SU-DHL-6 (cell line): ENCODE measurements around the gene CAPN8.

Source experiments
- EZH2phosphoT487 ChIP-seq: fragments of 200-600 bp; sonication (generic), shearing (Covaris generic); conservative IDR thresholded peaks from 2 replicates; pipeline ENCODE4 v1.6.1; 2018; ENCODE audit warnings: mild to moderate bottlenecking, antibody characterized with exemption, low read length, moderate library complexity, mixed read lengths
- TF ChIP-seq, protein P1 (sequence below): fragments of 200-600 bp; sonication (generic); IDR thresholded peaks from one replicate; pipeline ENCODE4 v1.5.1; 2017; ENCODE audit warnings: antibody characterized with exemption, mild to moderate bottlenecking, low read length, moderate library complexity; ENCODE audit not compliant: insufficient read depth, poor library complexity, severe bottlenecking

DNA sequence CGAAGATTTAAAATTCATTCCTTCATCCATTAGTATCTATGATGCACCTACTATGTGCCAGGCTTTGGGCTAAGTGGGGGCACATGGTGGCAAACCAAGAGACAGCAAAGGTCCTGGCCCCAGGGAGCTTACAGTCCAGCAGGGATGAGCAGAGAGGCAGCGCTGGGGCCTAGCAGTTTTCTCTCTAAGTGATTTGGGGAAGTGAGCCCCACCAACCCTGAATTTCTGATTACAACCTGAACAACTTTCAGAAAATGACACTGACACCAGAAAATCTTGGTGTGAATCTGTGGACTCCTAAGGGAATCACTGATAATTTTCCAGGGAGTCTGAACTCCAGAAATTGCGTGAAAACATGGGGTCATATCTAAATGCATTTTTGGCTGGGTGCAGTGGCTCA is 111.5 kb downstream of the CAPN8 start:
- TF ChIP-seq, protein P1, sequence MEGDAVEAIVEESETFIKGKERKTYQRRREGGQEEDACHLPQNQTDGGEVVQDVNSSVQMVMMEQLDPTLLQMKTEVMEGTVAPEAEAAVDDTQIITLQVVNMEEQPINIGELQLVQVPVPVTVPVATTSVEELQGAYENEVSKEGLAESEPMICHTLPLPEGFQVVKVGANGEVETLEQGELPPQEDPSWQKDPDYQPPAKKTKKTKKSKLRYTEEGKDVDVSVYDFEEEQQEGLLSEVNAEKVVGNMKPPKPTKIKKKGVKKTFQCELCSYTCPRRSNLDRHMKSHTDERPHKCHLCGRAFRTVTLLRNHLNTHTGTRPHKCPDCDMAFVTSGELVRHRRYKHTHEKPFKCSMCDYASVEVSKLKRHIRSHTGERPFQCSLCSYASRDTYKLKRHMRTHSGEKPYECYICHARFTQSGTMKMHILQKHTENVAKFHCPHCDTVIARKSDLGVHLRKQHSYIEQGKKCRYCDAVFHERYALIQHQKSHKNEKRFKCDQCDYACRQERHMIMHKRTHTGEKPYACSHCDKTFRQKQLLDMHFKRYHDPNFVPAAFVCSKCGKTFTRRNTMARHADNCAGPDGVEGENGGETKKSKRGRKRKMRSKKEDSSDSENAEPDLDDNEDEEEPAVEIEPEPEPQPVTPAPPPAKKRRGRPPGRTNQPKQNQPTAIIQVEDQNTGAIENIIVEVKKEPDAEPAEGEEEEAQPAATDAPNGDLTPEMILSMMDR: no peak
- no peak for TF ChIP-seq EZH2phosphoT487
